Omental fat pad (tissue), 4 donors: ENCODE data around the gene FBLIM1. TPM values are rescaled to one million over a fixed set of nuclear protein-coding genes. Genes with fewer than 3 reads are reported as not detected.

Experiments used
- ATAC-seq: fragments of 150-250 bp; one replicate; pipeline ENCODE4 v1.9.1; 2016; ENCODE audit warnings: mild to moderate bottlenecking, moderate library complexity; ENCODE audit not compliant: low FRiP score
- DNase-seq: peaks from one replicate; pipeline ENCODE4 v3.0.0-alpha.2; 2019; ENCODE audit warnings: low spot score
- total RNA-seq, 4 donors: library from RNA; depleted of rRNA; stranded (reverse); fragments of >200 nt; gene quantifications; one replicate each; pipeline ENCODE4 v1.1.0, GENCODE V29; 2016
- TF ChIP-seq, protein P1 (sequence below), 3 donors: fragments of 450-650 bp; IDR thresholded peaks; one replicate each; pipeline ENCODE4 v1.5.1; 2016 to 2017; ENCODE audit warnings: antibody characterized with exemption in 3 of 3, mild to moderate bottlenecking in 3 of 3, moderate library complexity in 2 of 3

The FBLIM1 gene
- total RNA-seq, 4 donors from 2014 or later: 10.4 to 34.0 (median 17.4) TPM

DNA sequence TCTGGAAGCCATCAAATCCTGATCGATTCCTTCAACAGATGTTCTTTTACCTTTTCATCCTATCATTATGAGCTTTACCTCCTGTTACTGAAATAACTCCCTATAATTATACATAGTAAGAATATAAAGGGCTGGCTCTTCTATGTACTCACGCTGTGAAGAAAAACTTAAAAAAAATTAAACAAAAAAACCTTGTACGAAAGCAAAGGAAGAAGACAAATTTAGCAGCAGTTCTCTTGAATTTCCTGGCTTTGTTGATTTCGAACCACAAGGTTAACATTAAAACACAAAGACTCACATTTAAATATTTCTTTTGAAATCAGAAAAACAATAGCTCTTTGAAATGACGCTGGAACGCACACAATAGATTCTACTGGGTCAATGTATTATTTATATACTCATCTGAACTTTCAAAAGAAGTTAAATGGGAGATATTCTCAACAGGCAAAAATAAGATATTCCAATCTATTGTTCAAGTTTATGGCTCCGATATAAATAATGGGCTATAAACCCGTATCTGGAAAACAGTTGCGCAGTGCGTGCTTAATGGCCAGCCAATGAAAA is 75.3 kb downstream of the FBLIM1 start:
- TF ChIP-seq, protein P1, sequence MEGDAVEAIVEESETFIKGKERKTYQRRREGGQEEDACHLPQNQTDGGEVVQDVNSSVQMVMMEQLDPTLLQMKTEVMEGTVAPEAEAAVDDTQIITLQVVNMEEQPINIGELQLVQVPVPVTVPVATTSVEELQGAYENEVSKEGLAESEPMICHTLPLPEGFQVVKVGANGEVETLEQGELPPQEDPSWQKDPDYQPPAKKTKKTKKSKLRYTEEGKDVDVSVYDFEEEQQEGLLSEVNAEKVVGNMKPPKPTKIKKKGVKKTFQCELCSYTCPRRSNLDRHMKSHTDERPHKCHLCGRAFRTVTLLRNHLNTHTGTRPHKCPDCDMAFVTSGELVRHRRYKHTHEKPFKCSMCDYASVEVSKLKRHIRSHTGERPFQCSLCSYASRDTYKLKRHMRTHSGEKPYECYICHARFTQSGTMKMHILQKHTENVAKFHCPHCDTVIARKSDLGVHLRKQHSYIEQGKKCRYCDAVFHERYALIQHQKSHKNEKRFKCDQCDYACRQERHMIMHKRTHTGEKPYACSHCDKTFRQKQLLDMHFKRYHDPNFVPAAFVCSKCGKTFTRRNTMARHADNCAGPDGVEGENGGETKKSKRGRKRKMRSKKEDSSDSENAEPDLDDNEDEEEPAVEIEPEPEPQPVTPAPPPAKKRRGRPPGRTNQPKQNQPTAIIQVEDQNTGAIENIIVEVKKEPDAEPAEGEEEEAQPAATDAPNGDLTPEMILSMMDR (IDR thresholded peaks at IDR 0.05): no peak
- no peak for ATAC-seq
- no peak for DNase-seq

GRCh38 chr1:15834406-15835204 is 76.0 kb downstream of the FBLIM1 start:
- DNase-seq (no peak), ATAC-seq (peak; percentile 72)
- TF ChIP-seq, protein P1 (IDR thresholded peaks at IDR 0.05): no peak

- TF ChIP-seq, protein P1 (IDR thresholded peaks at IDR 0.05): no peak
- peak; percentile 13 for ATAC-seq
- no peak for DNase-seq
These were observed 76.7 kb downstream of the FBLIM1 start for GRCh38 chr1:15835205-15835740.

DNA sequence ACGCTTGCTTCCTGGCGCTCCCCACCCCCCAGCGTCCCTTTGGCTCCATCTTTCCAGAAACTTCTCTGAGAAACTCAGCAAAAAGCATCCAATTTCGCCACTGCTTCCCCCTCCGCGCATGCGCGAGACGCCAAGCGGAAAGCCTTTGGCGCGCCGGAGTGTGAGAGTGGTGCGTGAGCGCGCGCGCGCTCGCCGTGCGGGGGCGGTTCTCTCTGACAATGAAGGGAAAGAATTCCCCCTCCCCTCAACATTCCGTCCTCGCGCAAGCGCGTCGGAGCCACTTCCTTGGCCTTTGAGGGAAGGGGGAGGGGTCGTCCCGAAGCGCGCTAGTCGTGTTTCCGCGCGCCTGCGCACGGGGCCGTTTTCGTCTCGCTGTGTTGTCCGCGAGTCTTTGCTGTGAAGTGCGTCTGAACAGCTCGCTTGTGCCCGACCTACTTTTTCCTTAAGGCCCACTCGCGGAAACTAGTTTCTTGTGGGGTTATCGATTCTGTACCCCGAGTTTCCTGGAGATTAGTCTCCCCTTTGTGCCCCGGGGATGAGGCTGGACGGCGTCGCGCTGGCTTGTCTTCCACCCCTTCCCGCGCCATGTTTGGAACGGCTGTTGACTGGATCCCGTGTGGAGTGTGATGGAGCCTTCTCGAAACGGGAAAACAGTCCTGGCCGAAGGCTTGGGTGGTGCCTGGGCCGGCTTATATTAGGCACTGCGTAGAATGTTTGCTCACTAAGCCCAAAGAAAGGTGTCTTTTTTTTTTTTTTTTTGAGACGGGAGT is 77.3 kb downstream of the FBLIM1 start:
- ATAC-seq (peak; percentile 94), DNase-seq (peak; percentile 97)
- TF ChIP-seq, protein P1 (IDR thresholded peaks at IDR 0.05): no peak

Other genes with a start within 250 kb of the FBLIM1 start
- gene CASP9, start 234.6 kb upstream of the FBLIM1 start, total RNA-seq: 10 to 100 TPM in 1 of 4 donors, 1 to 10 TPM in 3; 9.3 to 37.7 (median 9.7) TPM
- 10 to 100 TPM; 13.2 to 19.7 (median 15.1) TPM for gene DNAJC16, start 231.9 kb upstream of the FBLIM1 start, total RNA-seq
- gene AGMAT, start 173.7 kb upstream of the FBLIM1 start, total RNA-seq: under 1 TPM in 3 of 4 donors, not detected in 1; 0.24 to 0.65 (median 0.44) TPM
- gene DDI2, start 141.3 kb upstream of the FBLIM1 start, total RNA-seq: 10 to 100 TPM; 49.3 to 63.2 (median 54.5) TPM
- 10 to 100 TPM; 34.4 to 81.1 (median 50.0) TPM for gene PLEKHM2, start 74.5 kb upstream of the FBLIM1 start, total RNA-seq
- gene SLC25A34, start 22.5 kb upstream of the FBLIM1 start, total RNA-seq: 10 to 100 TPM in 1 of 4 donors, 1 to 10 TPM in 2, under 1 TPM in 1; 0.82 to 13.1 (median 2.0) TPM
- gene TMEM82, start 16.3 kb upstream of the FBLIM1 start, total RNA-seq: not detected
- 1 to 10 TPM in 2 of 4 donors, under 1 TPM in 2; 0.63 to 1.9 (median 0.95) TPM for gene UQCRHL, start 48.9 kb downstream of the FBLIM1 start, total RNA-seq
- 10 to 100 TPM; 33.4 to 64.0 (median 51.5) TPM for gene SPEN, start 88.9 kb downstream of the FBLIM1 start, total RNA-seq
- 10 to 100 TPM; 20.7 to 53.6 (median 27.8) TPM for gene ZBTB17, start 217.3 kb downstream of the FBLIM1 start, total RNA-seq
- not detected for gene SRARP, start 245.4 kb downstream of the FBLIM1 start, total RNA-seq